Measurements from ENCODE around the gene MAP2K5.

DNA sequence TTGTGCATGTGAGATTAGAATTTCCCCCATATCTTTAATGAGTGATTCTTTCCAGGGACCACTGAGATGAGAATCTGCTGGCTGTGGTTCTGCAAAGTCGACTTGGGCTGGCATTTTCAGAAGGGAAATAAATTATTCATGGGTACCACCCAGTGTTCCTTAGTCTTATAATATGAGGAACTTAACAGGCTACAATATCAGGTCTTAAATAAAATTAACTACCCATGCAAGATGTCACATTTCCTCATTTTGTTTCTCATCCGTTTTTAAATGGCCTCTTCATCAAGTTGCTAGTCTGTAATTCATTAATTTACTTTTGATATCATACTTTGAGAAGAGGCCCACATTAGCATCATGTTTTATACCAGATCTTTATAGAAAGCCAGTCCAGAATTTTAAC, 224.5 kb downstream of the MAP2K5 start:
- TF ChIP-seq POLR2A (IDR thresholded peaks at IDR 0.05): no peak
- TF ChIP-seq, protein P1, sequence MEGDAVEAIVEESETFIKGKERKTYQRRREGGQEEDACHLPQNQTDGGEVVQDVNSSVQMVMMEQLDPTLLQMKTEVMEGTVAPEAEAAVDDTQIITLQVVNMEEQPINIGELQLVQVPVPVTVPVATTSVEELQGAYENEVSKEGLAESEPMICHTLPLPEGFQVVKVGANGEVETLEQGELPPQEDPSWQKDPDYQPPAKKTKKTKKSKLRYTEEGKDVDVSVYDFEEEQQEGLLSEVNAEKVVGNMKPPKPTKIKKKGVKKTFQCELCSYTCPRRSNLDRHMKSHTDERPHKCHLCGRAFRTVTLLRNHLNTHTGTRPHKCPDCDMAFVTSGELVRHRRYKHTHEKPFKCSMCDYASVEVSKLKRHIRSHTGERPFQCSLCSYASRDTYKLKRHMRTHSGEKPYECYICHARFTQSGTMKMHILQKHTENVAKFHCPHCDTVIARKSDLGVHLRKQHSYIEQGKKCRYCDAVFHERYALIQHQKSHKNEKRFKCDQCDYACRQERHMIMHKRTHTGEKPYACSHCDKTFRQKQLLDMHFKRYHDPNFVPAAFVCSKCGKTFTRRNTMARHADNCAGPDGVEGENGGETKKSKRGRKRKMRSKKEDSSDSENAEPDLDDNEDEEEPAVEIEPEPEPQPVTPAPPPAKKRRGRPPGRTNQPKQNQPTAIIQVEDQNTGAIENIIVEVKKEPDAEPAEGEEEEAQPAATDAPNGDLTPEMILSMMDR (IDR thresholded peaks at IDR 0.05): no peak

All from right lobe of liver (tissue), 4 donors.